HEK293T (cell line): ENCODE results near the gene TMEM115.
A peak's percentile ranks its signal among the peaks of the same experiment; 100 is the strongest.

Experiments used
- CTCF ChIA-PET: fragments of 350-600 bp; formaldehyde crosslinking; extraction: SDS; loops from one replicate; lab custom pipeline; 2021; ENCODE audit warnings: antibody characterized with exemption, inconsistent platforms; lab: Yijun Ruan, JAX
- POLR2A ChIA-PET: fragments of 350-600 bp; formaldehyde crosslinking; extraction: SDS; loops from one replicate; lab custom pipeline; 2020; ENCODE audit warnings: antibody characterized with exemption, inconsistent platforms; lab: Yijun Ruan, JAX
- DNase-seq: peaks from one replicate; pipeline ENCODE4 v3.0.0; 2012; ENCODE audit warnings: mixed read lengths; ENCODE audit errors: extremely low spot score
- ARNT ChIP-seq: fragments of 450-650 bp; IDR thresholded peaks from 2 replicates; pipeline ENCODE4 v1.6.1; 2017; ENCODE audit warnings: mild to moderate bottlenecking
- BHLHE40 ChIP-seq: fragments of 450-650 bp; IDR thresholded peaks from 2 replicates; pipeline ENCODE4 v1.6.1; 2016; ENCODE audit warnings: mild to moderate bottlenecking, moderate library complexity, borderline replicate concordance
- CTBP1 ChIP-seq: fragments of 450-650 bp; IDR thresholded peaks from 2 replicates; pipeline ENCODE4 v1.6.1; 2016; ENCODE audit warnings: borderline replicate concordance
- ELF4 ChIP-seq: fragments of 450-650 bp; IDR thresholded peaks from 2 replicates; pipeline ENCODE4 v1.6.1; 2017; ENCODE audit warnings: antibody characterized with exemption
- FOXA1 ChIP-seq: fragments of 450-650 bp; IDR thresholded peaks from 2 replicates; pipeline ENCODE4 v1.6.1; 2016; ENCODE audit warnings: mild to moderate bottlenecking
- FOXK2 ChIP-seq: fragments of 450-650 bp; IDR thresholded peaks from 2 replicates; pipeline ENCODE4 v1.6.1; 2016; ENCODE audit warnings: mild to moderate bottlenecking
- FOXM1 ChIP-seq: fragments of 450-650 bp; IDR thresholded peaks from 2 replicates; pipeline ENCODE4 v1.6.1; 2017; ENCODE audit warnings: mild to moderate bottlenecking, borderline replicate concordance
- HDGF ChIP-seq: fragments of 450-650 bp; IDR thresholded peaks from 2 replicates; pipeline ENCODE4 v1.6.1; 2017; ENCODE audit warnings: antibody characterized with exemption, borderline replicate concordance
- L3MBTL2 ChIP-seq: fragments of 450-650 bp; conservative IDR thresholded peaks from 2 replicates; pipeline ENCODE4 v1.6.1; 2016; ENCODE audit warnings: mild to moderate bottlenecking
- LEF1 ChIP-seq: fragments of 450-650 bp; IDR thresholded peaks from 2 replicates; pipeline ENCODE4 v1.6.1; 2017; ENCODE audit warnings: mild to moderate bottlenecking, borderline replicate concordance
- NFRKB ChIP-seq: fragments of 450-650 bp; IDR thresholded peaks from 2 replicates; pipeline ENCODE4 v1.6.1; 2016; ENCODE audit warnings: mild to moderate bottlenecking, moderate library complexity
- PKNOX1 ChIP-seq: fragments of 450-650 bp; IDR thresholded peaks from 2 replicates; pipeline ENCODE4 v1.6.1; 2016
- SP1 ChIP-seq: fragments of 450-650 bp; IDR thresholded peaks from 2 replicates; pipeline ENCODE4 v1.6.1; 2017
- SUZ12 ChIP-seq: fragments of 450-650 bp; IDR thresholded peaks from 2 replicates; pipeline ENCODE4 v1.6.1; 2016; ENCODE audit warnings: mild to moderate bottlenecking
- ZNF384 ChIP-seq: fragments of 450-650 bp; IDR thresholded peaks from 2 replicates; pipeline ENCODE4 v1.6.1; 2016

Gene TMEM115

GRCh38 chr3:50353245-50354004 lies 5.9 kb downstream of the TMEM115 start:
- POLR2A ChIA-PET: interaction anchor here (1.0 to 8.2 kb wide), 6 partner anchors 12 to 215 kb away, joined by 3 to 119 read pairs (median 4); partner anchors contain the start of genes HEMK1 and TUSC2
- TF ChIP-seq ELF4 (no peak), CTBP1 (no peak), FOXM1 (no peak), FOXA1 (no peak), SP1 (no peak)
- no peak for DNase-seq
- CTCF ChIA-PET: interaction anchor here (0.6 to 1.1 kb wide), 3 partner anchors 9 to 23 kb away, joined by 3 read pairs; no protein-coding TSS in a partner anchor

- ChIA-PET POLR2A (interaction anchor here (1.0 to 8.2 kb wide), 5 partner anchors 12 to 216 kb away, joined by 3 to 119 read pairs (median 5); partner anchors contain the start of genes HEMK1 and TUSC2), CTCF (interaction anchor here (1.1 kb wide), 1 partner anchor 10 kb away, joined by 3 read pairs; no protein-coding TSS in a partner anchor)
- peak; percentile 19 for DNase-seq
- TF ChIP-seq LEF1 (no peak), FOXM1 (no peak), FOXK2 (no peak), BHLHE40 (no peak), PKNOX1 (no peak; the same call in 1 of the 2 replicates), ARNT (no peak), NFRKB (no peak)
These were observed 6.5 kb downstream of the TMEM115 start for GRCh38 chr3:50352781-50353180.

GRCh38 chr3:50351323-50351697 lies 8.0 kb downstream of the TMEM115 start:
- CTCF ChIA-PET: interaction anchor here (1.3 kb wide), 1 partner anchor 192 kb away, joined by 4 read pairs; no protein-coding TSS in a partner anchor
- POLR2A ChIA-PET: interaction anchor here (1.1 to 8.2 kb wide), 7 partner anchors 8 to 218 kb away, joined by 4 to 119 read pairs (median 9); partner anchors contain the start of genes HEMK1, TMEM115 and TUSC2
- no peak for TF ChIP-seq FOXK2
- no peak for TF ChIP-seq NFRKB
- no peak for TF ChIP-seq ARNT
- no peak for TF ChIP-seq ELF4
- no peak for TF ChIP-seq LEF1
- no peak for TF ChIP-seq ZNF384
- no peak for TF ChIP-seq PKNOX1
- no peak for DNase-seq

- DNase-seq: peak; percentile 96
- ChIA-PET POLR2A (interaction anchor here (0.7 to 8.2 kb wide), 15 partner anchors 9 to 261 kb away, joined by 3 to 119 read pairs (median 4); partner anchors contain the start of genes CISH, HEMK1, SLC38A3 and TMEM115), CTCF (interaction anchor here (1.3 to 1.4 kb wide), 2 partner anchors 14 to 192 kb away, joined by 4 read pairs; no protein-coding TSS in a partner anchor)
These were observed 8.6 kb downstream of the TMEM115 start, which contains the start of the genes CYB561D2 and NPRL2 for GRCh38 chr3:50350527-50351322. CYB561D2 (plus strand) TSS chr3:50350862; CDS start chr3:50351434, 572 bp downstream. NPRL2 (minus strand) TSS chr3:50350775; CDS start chr3:50350652, 123 bp downstream.

GRCh38 chr3:50350213-50350526 lies 9.2 kb downstream of the TMEM115 start:
- CTCF ChIA-PET: interaction anchor here (1.3 to 1.4 kb wide), 2 partner anchors 13 to 193 kb away, joined by 4 read pairs; no protein-coding TSS in a partner anchor
- POLR2A ChIA-PET: interaction anchor here (0.7 to 8.2 kb wide), 14 partner anchors 9 to 262 kb away, joined by 3 to 119 read pairs (median 4); partner anchors contain the start of genes CISH, HEMK1, SLC38A3 and TMEM115
- TF ChIP-seq PKNOX1 (no peak), FOXK2 (no peak), ELF4 (no peak), FOXA1 (no peak), SUZ12 (no peak), FOXM1 (no peak), LEF1 (no peak), CTBP1 (no peak)
- DNase-seq: no peak

More at GRCh38 chr3:50350527-50351322, 8.6 kb downstream of the TMEM115 start, which contains the start of the genes CYB561D2 and NPRL2:
- TF ChIP-seq HDGF (peak; percentile 86), ARNT (no peak), ELF4 (peak; percentile 99), L3MBTL2 (peak; percentile 99), SUZ12 (no peak; the same call in none of the 2 replicates), PKNOX1 (peak; percentile 37; the same call in 1 of the 2 replicates)
